Activated gamma-delta T cell treated with Interleukin-2 at 50 U/mL for 16 hours (primary cell): ENCODE measurements around the gene TMEM132A.
A peak's percentile ranks its signal among the peaks of the same experiment; 100 is the strongest.

Experiments
- DNase-seq: peaks from one replicate; pipeline ENCODE4 v3.0.0-alpha.2; 2020

Gene TMEM132A

DNA sequence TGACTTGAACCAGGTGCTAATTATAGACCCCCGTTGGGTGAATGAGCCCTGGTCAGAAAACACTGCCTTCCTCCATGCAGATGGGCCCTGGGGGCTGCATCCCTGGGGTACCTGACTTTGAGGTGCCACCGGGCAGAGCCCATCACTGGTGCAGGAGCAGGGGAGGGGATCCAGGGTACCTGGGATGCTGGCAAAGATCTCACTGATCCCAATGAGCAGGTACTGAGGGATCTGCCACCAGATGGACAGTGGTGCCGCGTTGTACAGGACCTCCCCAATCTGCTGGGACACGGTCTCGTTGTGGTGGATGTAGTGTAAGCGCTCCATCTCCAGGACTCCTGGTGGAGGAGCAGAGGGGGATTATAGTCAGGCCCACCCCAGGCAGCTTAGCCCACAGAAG, 15.0 kb downstream of the TMEM132A start:
- DNase-seq: no peak

- no peak for DNase-seq
These were observed 15.6 kb downstream of the TMEM132A start for GRCh38 chr11:60939855-60940254.

- no peak for DNase-seq
These were observed 17.3 kb downstream of the TMEM132A start for GRCh38 chr11:60941371-60942119.

- no peak for DNase-seq
These were observed 18.0 kb downstream of the TMEM132A start for GRCh38 chr11:60942219-60942618.

- DNase-seq: no peak
These were observed 18.8 kb downstream of the TMEM132A start for GRCh38 chr11:60942970-60943565.

DNA sequence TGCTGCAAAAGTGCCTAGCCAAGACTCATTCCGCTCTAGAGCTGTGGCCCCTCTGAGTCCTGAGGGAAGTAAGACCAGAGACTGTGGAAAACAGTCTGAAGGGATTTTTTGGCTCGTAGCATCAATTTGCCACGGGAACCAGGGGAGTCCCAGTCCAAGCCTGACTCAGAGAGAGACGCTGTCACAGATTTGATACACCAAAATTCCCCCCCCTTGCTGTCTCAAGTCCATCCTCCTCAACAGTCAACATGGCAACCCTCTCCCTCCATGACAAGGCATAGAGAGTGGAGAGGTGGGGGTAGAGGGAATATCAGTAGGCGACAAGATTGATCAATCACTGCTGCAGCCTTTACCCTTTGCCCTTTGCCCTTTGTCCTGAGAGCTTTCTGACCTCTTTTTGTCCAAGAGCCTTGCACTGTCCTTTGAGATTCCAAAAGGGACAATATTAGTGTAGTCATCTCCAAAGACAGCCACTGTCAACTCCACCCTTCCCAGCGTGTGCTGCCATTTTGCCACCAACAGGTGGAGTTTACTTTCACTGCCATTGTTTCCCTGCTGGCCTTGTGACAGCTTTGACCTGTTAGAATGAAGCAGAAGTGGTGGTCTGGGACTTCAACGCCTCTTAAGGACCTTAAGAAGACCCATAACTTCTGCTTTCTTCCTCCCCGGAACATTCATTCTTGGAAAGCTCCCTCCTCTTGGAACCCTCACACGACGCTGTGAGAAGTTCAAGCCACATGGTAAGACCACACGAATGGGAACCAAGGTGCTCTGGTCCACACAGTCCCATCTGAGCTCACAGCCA, 20.4 kb downstream of the TMEM132A start:
- no peak for DNase-seq

GRCh38 chr11:60945295-60945667, 21.0 kb downstream of the TMEM132A start:
- DNase-seq: no peak

- no peak for DNase-seq
These were observed 22.5 kb downstream of the TMEM132A start for GRCh38 chr11:60946601-60947264.

DNA sequence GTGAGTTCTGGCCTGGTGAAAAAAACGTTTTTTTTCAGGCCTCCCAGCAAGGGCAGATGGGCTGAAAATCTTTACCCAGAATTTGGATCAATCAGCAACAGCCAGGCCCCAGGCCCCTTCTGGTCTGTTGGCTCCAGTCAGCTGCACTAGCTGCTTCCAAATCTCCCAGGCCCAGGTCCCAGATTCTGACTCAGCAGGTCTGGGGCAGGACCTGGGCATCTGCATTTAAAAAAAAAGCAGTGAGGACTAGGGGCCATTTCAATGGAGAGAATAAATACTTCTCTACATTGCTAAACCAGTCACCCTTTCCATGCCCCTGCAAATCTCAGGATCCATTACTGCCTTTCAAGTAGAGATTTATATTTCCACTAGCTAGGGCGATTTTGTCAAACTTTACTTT, 23.4 kb downstream of the TMEM132A start:
- no peak for DNase-seq

DNA sequence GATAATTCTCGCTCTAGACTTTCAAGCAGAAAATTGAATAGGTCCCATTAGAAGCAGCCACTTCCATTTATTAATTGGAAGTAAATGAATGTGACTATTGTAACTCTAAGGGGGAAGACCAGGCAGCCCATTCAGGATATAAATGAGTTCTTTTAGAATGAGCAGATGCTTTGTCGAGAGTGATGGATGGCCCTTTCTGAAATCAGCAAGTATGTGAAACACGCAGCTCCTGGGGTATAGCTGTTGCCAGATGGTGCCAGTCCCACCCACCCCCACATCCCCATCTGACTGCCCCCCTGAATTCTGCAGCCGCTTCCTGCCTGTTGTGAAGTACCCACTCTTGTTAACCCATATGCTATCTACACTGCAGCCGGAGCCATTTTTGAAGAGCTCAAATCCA, 24.0 kb downstream of the TMEM132A start:
- DNase-seq: no peak

DNA sequence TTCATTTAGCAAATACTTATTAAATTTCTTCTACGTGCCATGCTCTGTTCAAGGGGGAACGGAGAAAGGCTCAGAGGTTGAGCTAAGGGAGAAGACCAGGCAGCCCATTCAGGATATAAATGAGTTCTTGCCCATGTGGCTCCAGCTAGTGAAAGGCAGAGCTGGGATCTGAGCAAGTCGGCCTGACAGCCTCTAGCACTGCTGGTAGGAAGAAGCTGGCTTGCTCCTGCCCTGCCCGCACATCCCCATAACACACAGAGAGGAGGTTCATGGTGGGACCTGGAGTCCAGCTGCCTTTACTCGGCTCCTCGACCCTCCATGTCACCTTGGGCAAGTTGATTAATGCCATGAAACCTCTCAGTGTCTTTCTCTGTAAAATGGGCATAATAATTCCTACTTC, 25.8 kb downstream of the TMEM132A start:
- no peak for DNase-seq

DNA sequence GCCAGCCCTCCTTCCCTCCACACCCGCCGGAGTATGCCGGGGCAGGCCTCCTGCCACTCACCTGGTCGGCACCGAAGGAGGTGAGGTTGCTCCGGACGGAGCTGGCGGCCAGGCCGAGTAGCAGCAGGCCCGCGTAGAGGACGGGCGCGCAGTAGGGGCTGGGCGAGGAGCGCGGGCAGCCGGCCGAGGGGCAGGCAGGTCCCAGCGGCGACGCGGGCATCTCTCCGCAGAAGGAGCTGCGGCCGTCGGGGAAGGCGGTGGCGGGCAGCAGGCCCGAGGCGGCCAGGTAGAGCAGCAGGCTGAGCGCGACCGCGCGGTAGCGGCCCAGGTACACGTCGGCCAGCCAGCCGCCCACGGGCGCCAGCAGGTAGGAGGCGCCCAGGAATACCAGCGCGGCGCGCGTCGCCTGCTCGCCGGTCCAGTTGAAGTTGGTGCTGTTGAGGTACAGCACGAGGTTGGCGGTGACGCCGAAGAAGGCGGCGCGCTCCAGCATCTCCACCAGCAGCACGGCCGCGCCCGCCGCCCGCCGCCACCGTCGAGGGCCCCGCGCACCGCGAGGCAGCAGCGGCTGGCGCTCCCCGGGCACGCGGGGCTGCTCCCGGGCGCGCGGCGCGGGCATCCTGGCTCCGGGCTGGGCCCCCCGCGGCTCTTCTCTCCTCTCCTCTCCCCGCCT, 26.8 kb downstream of the TMEM132A start:
- DNase-seq: no peak

GRCh38 chr11:60951606-60951903, 27.3 kb downstream of the TMEM132A start:
- no peak for DNase-seq

DNA sequence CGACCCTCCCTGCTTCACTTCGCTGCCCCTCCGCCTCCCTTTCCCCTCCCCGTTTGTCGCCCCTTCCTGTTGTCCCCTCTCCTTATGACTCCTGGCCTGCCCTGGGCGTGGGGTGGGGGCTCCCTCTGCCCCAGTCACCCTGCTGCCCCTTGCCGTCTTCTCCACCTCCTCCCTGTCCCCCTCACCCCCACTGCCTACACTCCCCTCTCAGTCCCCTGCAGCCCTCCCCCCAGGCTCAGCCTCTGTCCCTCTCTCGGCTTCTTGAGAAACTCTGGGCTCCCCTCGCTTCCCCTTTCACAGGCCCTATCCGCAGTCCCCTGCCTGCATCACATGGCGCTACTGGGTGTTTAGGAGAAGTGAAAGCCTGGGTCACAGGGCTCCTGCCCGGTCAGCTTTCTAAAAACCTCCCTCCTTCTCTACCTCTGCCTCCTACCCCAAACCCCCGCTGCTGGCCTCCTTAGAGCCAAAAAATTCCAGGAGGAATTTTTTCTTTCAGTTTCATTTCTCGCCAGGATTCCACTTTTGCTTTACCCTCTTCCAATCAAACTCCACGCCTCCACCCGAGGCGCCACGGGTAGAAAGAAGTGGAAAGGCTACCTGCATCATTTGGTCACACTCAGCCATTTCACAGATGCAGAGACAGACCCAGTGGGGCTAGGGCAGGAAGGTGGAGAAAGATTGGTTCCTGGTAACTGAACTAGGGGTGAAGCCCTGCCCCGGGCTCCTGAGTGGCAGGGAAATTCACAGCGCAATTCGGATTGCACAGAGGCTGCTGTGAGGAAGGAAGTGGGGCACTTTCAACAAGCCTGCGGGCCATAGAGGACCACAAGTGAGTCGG, 27.9 kb downstream of the TMEM132A start, which contains the start of gene SLC15A3:
TSS of gene SLC15A3 (minus strand) at position 273 of the 838 bp plus-strand sequence. CDS start 625 bp downstream, outside the sequence.
- DNase-seq: peak; percentile 29

DNA sequence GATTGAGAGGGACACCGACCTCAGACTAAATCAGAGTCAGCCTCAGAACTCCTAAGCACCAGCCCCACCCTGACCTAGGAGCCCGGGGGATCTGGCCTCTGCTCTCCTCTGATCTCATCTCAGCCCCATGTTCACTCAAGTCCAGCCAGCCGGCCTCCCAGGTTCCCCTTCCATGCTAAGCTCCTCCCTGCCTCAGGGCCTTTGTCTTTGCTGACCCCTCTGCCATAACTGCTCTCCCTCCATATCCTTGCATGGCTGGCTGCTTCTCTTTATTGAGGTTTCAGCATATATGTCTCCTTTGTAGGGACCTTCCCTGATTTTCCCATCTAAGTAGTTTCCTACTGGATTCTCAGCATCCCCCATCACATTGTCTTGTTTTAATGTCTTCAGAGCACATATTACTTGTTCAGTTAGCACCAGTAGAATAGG, 28.5 kb downstream of the TMEM132A start:
- DNase-seq: no peak

DNA sequence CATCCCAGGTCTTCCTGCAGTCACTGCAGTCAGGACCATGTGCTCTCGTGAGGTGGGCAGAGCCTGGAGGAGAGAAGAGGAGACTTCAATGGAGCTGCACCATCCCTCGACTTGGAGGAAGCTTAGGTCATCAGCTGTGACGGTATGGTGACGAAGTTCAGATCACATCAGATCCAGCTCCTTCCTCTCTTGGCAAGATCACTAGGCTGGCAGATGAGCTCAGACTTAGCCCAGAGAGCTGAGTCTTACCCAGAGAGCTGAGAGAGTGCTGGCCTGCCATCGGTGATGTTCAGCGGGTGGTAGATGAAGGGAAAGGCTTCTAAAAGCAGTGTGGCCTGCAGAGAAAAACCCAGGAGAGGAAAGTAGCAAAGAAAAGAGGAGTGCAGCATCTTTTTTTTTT, 29.5 kb downstream of the TMEM132A start:
- DNase-seq: no peak

DNA sequence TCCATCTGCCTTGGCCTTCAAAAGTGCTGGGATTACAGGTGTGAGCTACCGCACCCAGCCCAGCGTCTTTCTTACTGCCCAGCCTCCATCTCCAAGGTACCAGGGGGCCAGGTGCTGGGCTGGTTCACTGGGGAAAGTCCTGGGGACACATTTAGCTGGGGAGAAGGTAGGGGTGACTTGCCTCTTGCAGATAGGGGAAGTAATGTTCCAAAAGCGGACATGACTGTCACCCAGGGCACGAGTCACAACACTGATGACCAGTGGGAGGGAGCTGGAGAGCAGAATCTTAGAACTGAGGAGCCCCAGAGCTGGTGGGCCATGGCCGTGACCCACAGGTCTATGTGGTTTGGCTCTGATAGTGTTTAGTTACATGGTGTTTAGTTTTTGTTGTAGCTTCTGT, 30.2 kb downstream of the TMEM132A start:
- no peak for DNase-seq

DNA sequence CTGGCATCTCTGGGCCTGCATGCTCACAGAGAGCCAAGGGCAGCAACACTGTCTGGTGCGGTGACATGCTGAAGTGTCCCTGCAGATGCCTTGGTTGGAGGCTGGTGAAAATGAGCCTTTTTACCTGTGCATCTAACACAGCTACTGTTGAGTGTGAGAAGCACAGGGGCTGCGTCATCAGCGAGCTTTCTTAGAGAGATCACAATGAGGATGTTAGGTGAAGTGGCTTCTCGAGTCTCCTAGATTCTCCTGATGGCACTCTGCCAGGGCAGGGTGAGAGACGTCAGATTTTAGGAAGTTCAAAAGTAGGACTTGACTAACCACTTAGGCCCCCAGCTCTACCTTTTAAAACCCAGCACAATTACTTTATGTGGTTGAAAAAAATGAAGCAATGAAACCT, 31.3 kb downstream of the TMEM132A start:
- DNase-seq: no peak

DNA sequence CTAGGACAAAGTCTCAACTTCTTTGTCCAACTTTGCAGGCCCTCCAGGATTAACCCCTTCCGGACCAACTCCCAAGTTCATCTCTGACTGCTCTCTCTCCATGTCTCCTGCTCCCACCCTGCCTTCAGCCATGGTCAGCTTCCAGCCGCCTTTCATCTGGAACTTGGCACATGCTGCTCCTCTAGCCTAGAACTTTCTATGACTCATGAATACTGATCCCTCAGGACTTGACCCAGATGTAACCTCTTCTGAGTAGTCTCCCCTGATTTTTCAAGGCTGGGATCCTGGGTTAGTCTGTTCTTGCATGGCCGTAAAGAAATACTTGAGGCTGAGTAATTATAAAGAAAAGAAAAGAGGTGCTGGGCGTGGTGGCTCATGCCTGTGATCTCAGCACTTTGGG, 32.9 kb downstream of the TMEM132A start:
- DNase-seq: no peak

GRCh38 chr11:60959431-60959830, 35.2 kb downstream of the TMEM132A start:
- no peak for DNase-seq

DNA sequence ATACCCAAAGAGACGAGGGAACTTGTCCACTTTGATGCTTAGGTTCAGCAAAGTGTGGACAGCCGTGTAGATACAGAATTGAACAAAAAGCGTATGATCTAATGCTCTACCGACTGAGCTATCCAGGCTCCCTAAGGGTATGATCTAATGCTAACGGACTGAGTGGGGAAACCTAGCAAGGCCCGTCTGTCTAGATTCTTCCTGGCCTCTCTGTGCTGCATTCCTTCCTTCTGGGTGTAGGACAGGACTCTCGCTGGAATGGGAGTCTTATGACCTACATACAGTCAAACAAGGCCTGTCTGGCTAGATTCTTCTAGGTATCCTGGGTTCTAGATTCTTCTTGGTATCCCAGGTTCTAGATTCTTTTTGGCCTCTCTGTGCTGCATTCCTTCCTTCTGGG, 36.1 kb downstream of the TMEM132A start:
- DNase-seq: no peak

- DNase-seq: no peak
These were observed 40.5 kb downstream of the TMEM132A start for GRCh38 chr11:60964801-60965200.
